Transverse colon (tissue), 4 donors: Measurements from ENCODE around the gene EIF6. TPM values are rescaled to one million over a fixed set of nuclear protein-coding genes. Genes with fewer than 3 reads are reported as not detected.
"Not testable (repeated sequence)": the region's sequence is repeated elsewhere in the genome, so short reads cannot be mapped to it uniquely, and the experiment has no call there.

Experiments
- DNase-seq: peaks from one replicate; pipeline ENCODE4 v3.0.0-alpha.2; 2019
- H3K27ac ChIP-seq, 4 donors: fragments of 200-600 bp; sonication (generic); 2 replicates each; pipeline ENCODE4 v1.5.1; 2016 to 2018; ENCODE audit warnings: inconsistent platforms in 4 of 4
- H3K27me3 ChIP-seq: fragments of 200-600 bp; sonication (generic); 2 replicates; pipeline ENCODE4 v1.5.1; 2017; ENCODE audit warnings: inconsistent platforms
- H3K36me3 ChIP-seq, 4 donors: fragments of 200-600 bp; sonication (generic); 2 replicates each; pipeline ENCODE4 v1.5.1; 2017 to 2019; ENCODE audit warnings: inconsistent platforms in 4 of 4
- H3K4me1 ChIP-seq, 4 donors: fragments of 200-600 bp; sonication (generic); 2 replicates each; pipeline ENCODE4 v1.5.1; 2017 to 2020; ENCODE audit warnings: inconsistent platforms in 4 of 4
- H3K4me3 ChIP-seq, 4 donors: fragments of 200-600 bp; sonication (generic); 1 replicate in 1 of 4; 2 replicates in 3 of 4; pipeline versions ENCODE4 v1.5.1 to v1.6.1; 2017 to 2019; ENCODE audit warnings: inconsistent platforms in 4 of 4
- H3K9me3 ChIP-seq, 2 donors: fragments of 200-600 bp; sonication (generic); 2 replicates each; pipeline ENCODE4 v1.5.1; 2017 to 2019; ENCODE audit warnings: inconsistent platforms in 2 of 2
- CTCF ChIP-seq, 5 experiments: fragments of 200-600 bp in 3 of 5; fragments of 450-650 bp in 2 of 5; sonication (generic) in 3 of 5; IDR thresholded peaks; 1 replicate in 2 of 5; 2 replicates in 3 of 5; pipeline ENCODE4 v1.5.1; 2016 to 2017; ENCODE audit warnings: antibody characterized with exemption in 5 of 5, inconsistent platforms in 3 of 5, mild to moderate bottlenecking in 2 of 5, moderate library complexity in 1 of 5
- EP300 ChIP-seq: sonication (generic); formaldehyde crosslinking; IDR thresholded peaks from one replicate; pipeline ENCODE4 v1.6.1; 2017; ENCODE audit warnings: antibody characterized with exemption, low read depth
- POLR2A ChIP-seq: fragments of 450-650 bp; IDR thresholded peaks from one replicate; pipeline ENCODE4 v1.6.1; 2016; ENCODE audit warnings: antibody characterized with exemption, mild to moderate bottlenecking, moderate library complexity
- POLR2AphosphoS5 ChIP-seq, 3 donors: sonication (generic); formaldehyde crosslinking; IDR thresholded peaks; one replicate each; pipeline ENCODE4 v1.6.1; 2016; ENCODE audit warnings: antibody characterized with exemption in 3 of 3
- WGBS, 2 donors: methylation state at CpG; one replicate each; pipeline ENCODE4 v1.1.5; 2018; ENCODE audit warnings: low coverage in 1 of 2; 5-methylcytosine and 5-hydroxymethylcytosine counted together
- in situ Hi-C, 4 donors: fragments of 200-750 bp; cut with MboI; loops; one replicate each; pipeline versions ENCODE4 v1.15.0 to v1.15.1; 2017; ENCODE audit warnings: low sequenced_read_pairs in 3 of 4, low pct_ligation_motif_present in 1 of 4, low pct_unique_long_range_greater_than_20kb in 1 of 4
- intact Hi-C: fragments of 100-400 bp; cut with DNase I; formaldehyde crosslinking; loops from one replicate; pipeline ENCODE4 v1.15.1; 2023; ENCODE audit warnings: low total_unique reads
- total RNA-seq, 4 donors: library from RNA; depleted of rRNA; stranded (reverse); fragments of >200 nt; gene quantifications; one replicate each; pipeline ENCODE4 v1.1.0, GENCODE V29; 2016

Gene EIF6
- total RNA-seq, 4 donors from 2014 or later = 54.9 to 168 (median 100) TPM

- DNase-seq = no peak
- intact Hi-C loops = no loop called here
- no peaks in the 10 kb centered on the region for H3K9me3 ChIP-seq
- H3K4me3 ChIP-seq = no peak overlapping the region
- WGBS, 2 donors = 93 to 100% methylated on average over 2 to 12 of the region's 12 CpGs
- no peaks in the 10 kb centered on the region for H3K27me3 ChIP-seq
- TF ChIP-seq EP300 (no peak), CTCF (IDR thresholded peaks at IDR 0.05) (no peak), POLR2AphosphoS5 (IDR thresholded peaks at IDR 0.05) (no peak), POLR2A (no peak)
- H3K4me1 ChIP-seq = peaks cover 0 to 11% (median 1%) of the 10 kb centered on the region in 4 donors
- H3K36me3 ChIP-seq = no peaks in the 10 kb centered on the region
- no peak overlapping the region for H3K27ac ChIP-seq
- in situ Hi-C loops = loop anchor here in 1 of 4 donors (25.0 kb wide), 1 partner anchor 417 kb away; the partner anchor contains the start of gene NCOA6
Observed at GRCh38 chr20:35254448-35254999, 30.0 kb downstream of the EIF6 start.

- WGBS, 2 donors = 69 to 77% methylated on average over 2 of the region's 3 CpGs
Observed at GRCh38 chr20:35253010-35253409, 31.6 kb downstream of the EIF6 start.

DNA sequence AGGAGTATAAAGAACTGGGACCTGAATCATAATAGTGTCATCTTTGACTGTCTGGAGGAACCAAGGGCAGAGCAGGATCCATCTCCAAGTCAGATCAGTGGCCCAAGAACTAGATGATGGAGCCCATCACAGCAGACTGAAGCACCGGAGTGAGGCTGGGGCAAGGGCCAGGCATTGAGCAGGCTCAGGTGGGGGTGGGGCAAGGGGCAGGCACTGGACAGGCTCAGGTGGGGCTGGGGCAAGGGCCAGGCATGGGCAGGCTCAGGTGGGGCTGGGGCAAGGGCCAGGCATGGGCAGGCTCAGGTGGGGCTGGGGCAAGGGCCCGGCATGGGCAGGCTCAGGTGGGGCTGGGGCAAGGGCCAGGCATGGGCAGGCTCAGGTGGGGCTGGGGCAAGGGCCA, 32.0 kb downstream of the EIF6 start:
- H3K4me3 ChIP-seq = not testable (repeated sequence)

More at GRCh38 chr20:35253010-35253409, 31.6 kb downstream of the EIF6 start:
- H3K9me3 ChIP-seq = no peaks in the 10 kb centered on the region
- H3K4me3 ChIP-seq = no peak overlapping the region
- in situ Hi-C loops (loop anchor here in 1 of 4 donors (25.0 kb wide), 1 partner anchor 416 kb away; the partner anchor contains the start of gene NCOA6), intact Hi-C loops (no loop called here)
- DNase-seq = no peak
- no peak for TF ChIP-seq POLR2AphosphoS5 (IDR thresholded peaks at IDR 0.05)
- H3K27me3 ChIP-seq = no peaks in the 10 kb centered on the region
- H3K27ac ChIP-seq = no peak overlapping the region
- peaks cover 0 to 11% (median 1%) of the 10 kb centered on the region in 4 donors for H3K4me1 ChIP-seq
- H3K36me3 ChIP-seq = no peaks in the 10 kb centered on the region

DNA sequence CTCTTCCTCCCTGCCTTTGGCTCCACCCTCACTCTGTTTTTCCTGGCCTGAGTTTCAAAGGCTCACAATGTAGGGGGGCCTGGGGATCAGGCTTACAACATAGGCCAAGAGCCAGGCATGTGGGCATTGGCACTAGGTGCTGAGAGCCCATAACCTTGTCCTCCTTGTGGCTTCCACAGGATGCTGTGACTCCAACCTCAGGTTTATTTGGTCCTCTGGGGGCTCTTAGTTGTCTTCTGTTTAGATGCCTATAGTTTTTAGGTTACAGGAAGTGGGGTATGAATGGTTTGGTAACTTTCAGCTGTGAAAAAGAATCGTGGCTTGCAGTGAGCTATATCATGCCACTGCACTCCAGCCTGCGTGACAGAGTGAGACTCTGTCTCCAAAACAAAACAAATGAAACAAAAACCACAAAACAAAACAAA, 32.5 kb downstream of the EIF6 start:
- peaks cover 0 to 11% (median 1%) of the 10 kb centered on the region in 4 donors for H3K4me1 ChIP-seq
- H3K36me3 ChIP-seq = no peaks in the 10 kb centered on the region
- no peak for TF ChIP-seq POLR2A
- no peak for TF ChIP-seq EP300
- TF ChIP-seq POLR2AphosphoS5 (IDR thresholded peaks at IDR 0.05) = no peak
- TF ChIP-seq CTCF (IDR thresholded peaks at IDR 0.05) = no peak
- in situ Hi-C loops = loop anchor here in 1 of 4 donors (25.0 kb wide), 1 partner anchor 415 kb away; the partner anchor contains the start of gene NCOA6
- no peak for DNase-seq
- WGBS, 2 donors = 49 to 54% methylated on average over 2 of the region's 2 CpGs
- H3K9me3 ChIP-seq = no peaks in the 10 kb centered on the region
- H3K4me3 ChIP-seq = no peak overlapping the region
- no peaks in the 10 kb centered on the region for H3K27me3 ChIP-seq
- no peak overlapping the region for H3K27ac ChIP-seq
- intact Hi-C loops = no loop called here

More for the DNA sequence above, 32.0 kb downstream of the EIF6 start:
- 100% methylated on average over 1 of the region's 2 CpGs; no CpG with 5 or more reads in 1 of the 2 donors for WGBS, 2 donors
- in situ Hi-C loops = loop anchor here in 1 of 4 donors (25.0 kb wide), 1 partner anchor 415 kb away; the partner anchor contains the start of gene NCOA6
- H3K36me3 ChIP-seq, DNase-seq, H3K27me3 ChIP-seq, intact Hi-C loops, H3K9me3 ChIP-seq: not testable (repeated sequence)
- Histone ChIP-seq H3K27ac (peak overlapping the region in 1 of 4 donors; percentile 10), H3K4me1 (peaks cover 0 to 11% (median 1%) of the 10 kb centered on the region in 4 donors)

- H3K27me3 ChIP-seq = no peaks in the 10 kb centered on the region
- in situ Hi-C loops (loop anchor here in 1 of 4 donors (25.0 kb wide), 1 partner anchor 414 kb away; the partner anchor contains the start of gene NCOA6), intact Hi-C loops (no loop called here)
- no peak for TF ChIP-seq POLR2A
- TF ChIP-seq EP300 = no peak
- TF ChIP-seq CTCF (IDR thresholded peaks at IDR 0.05) = no peak
- TF ChIP-seq POLR2AphosphoS5 (IDR thresholded peaks at IDR 0.05) = no peak
- H3K4me3 ChIP-seq = no peak overlapping the region
- H3K4me1 ChIP-seq = peaks cover 0 to 11% (median 1%) of the 10 kb centered on the region in 4 donors
- WGBS, 2 donors = 95% methylated on average over 2 of the region's 2 CpGs; no CpG with 5 or more reads in 1 of the 2 donors
- DNase-seq = no peak
- no peaks in the 10 kb centered on the region for H3K9me3 ChIP-seq
- H3K27ac ChIP-seq = no peak overlapping the region
- no peaks in the 10 kb centered on the region for H3K36me3 ChIP-seq
Observed at GRCh38 chr20:35251613-35251940, 33.0 kb downstream of the EIF6 start.
